G401.6 (cell line): ENCODE data around the gene TNRC18.
"Not testable (repeated sequence)": the region's sequence is repeated elsewhere in the genome, so short reads cannot be mapped to it uniquely, and the experiment has no call there.

Experiments
- FAIRE-seq: peaks from 2 replicates; lab custom pipeline; 2012; peaks lifted over from hg19 to GRCh38; lab: Jason Lieb, UNC

Gene TNRC18

DNA sequence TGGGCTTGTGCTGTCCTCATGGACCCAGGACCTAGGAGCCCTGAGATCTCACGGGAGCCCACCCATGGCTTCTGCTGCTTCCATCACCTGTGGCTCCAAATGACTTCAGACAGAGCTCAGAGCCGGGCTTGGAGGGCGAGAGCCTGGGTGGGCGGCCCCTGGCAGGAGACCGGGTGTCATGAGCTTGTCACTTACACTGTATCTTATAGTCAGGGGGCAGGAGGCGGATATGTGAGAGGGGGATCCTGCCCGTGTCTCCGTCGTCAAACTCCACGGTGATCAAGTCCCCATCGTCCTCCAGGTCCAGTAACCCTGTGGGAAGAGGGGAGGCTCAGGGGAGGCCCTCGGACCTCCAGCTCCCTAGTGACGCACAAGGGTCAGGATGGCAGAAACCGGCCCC is 107.9 kb downstream of the TNRC18 start:
- no peak for FAIRE-seq

DNA sequence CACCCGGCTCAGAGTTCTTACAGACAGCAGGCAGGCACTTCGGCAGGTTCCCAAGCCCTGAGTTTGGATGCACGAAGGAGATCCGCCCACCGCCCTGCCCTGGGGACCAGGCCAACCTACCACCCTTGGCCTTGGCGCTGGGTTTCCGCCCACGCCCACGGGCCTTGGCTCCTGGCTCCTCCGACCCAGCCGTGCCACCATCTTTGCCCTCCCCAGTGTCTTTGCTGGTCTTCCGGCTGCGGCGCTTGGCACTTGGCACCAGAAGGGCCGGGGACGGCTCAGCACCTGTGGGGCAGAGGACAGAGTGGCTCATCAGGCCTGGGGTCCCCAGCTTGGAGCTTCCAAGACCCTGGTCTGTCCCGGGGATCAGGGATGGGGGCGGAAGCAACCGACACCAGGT is 108.8 kb downstream of the TNRC18 start:
- FAIRE-seq = no peak

DNA sequence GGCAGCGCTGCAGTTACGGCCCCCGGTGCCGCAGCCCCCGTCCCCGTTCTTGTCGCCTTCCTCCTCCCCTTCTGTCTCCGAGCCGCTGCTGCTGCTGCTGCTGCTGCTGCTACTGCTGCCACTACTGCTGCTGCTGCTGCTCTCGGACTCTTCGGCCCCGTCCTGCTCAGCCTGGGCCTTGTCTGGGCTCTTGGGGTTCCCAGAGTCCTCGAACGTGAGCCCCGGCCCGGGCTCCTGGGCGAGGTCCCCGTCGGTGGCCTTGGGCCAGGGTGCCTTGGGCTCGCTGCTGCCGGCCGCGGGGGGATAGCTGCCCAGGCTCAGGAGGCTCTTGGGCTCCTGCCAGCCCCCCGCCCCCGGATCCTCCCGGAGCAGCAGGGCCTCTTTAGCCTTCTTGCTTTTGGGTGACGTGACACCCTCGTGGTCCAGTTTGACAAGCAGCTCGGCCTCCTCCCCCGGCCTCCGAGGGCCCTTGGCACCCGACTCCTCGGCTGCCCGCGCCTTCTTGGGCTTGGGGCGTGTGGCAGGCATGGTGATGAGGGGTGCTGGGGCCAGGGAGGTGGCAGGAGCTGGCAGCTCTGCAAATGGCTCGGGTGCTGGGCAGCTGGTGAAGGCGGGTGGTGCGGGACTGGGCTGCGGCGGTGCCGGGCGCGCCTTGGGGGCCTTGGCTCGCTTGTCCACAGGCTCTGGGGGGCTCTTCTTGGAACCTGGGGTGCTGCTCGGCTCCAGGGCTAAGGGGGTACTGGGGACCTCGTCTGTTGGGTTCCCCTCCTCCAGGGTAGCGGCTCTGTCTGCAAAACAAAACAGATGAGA is 110.4 kb downstream of the TNRC18 start:
- not testable (repeated sequence) for FAIRE-seq

DNA sequence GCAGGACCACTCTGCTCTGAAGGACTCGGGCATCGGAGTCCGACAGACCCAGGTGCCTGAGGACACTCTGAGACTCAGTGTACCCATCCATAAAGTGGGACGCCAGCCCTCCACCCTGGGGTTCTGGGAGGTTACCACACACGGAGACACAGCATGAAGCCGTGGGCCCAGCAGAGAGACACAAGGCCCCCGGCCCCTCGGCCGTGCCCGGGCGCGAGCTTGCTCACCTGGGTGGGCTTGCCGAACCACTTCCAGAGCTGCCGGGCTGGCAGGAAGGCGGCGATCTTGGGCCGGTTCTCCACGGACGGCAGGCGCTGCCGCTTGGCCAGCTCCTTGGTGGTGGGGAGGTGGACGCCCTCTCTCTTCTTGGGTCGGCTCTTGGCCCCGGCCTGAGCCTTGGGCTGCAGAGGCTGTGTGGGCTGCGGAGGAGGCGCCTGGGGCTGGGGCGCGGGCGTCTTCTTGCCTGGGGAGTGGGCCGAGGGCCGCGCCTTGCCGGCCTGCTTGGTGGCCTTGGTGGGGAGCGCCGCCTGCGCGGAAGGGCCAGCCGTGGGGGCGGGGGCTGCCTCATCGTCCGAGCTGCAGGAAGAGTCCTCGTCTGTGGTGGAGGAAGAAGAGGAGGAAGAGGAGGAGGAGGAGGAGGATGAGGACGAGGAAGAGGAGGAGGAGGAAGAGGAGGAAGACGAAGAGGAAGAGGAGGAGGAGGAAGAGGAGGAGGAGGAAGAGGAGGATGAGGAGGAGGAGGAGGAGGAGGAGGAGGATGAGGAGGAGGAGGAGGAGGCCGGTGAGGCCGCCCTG is 111.2 kb downstream of the TNRC18 start:
- not testable (repeated sequence) for FAIRE-seq

DNA sequence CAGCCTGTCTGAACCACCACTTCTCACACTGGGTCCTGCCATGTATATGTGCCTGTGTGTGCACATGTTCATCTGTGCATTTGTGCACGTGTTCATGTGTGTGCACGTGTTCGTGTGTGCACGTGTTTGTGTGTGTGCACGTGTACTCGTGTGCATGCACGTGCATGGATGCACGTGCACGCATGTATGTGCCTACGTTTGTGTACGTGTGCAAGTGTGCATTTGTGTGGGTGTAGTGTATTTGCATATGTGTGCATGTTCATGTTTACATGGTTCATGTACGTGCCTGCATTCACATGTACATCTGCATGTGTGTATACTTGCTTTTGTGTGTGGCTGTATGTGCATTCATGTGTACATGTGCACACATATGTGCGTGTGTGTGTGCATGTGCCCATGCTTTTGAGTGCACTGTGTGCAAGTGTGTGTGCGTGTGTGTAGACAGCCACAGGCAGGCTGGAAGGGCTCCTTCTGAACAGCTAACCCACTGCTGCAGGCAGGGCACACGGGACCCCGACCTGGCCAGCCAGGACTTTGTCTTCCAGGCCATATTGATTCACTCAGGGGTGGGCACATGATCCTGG is 112.7 kb downstream of the TNRC18 start:
- no peak for FAIRE-seq

DNA sequence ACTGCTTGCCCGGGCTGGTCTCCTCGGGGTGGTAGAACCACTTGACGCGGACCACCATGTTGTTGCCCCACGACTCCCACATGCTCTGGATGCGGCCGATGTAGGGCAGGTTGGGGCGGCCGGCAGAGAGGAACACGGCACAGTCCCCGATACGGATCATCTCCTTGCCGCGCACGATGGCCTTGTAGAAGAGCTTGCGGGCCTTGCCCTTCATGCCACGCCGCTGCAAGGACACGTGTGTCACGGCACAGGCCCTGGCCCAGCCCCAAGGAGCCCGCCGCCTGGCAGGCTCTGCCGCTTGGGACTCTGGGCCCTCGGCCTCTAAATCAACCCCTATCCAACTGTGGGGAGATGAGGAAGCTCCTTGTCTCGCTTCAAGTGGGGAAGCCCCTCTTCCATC is 114.5 kb downstream of the TNRC18 start:
- FAIRE-seq = no peak

DNA sequence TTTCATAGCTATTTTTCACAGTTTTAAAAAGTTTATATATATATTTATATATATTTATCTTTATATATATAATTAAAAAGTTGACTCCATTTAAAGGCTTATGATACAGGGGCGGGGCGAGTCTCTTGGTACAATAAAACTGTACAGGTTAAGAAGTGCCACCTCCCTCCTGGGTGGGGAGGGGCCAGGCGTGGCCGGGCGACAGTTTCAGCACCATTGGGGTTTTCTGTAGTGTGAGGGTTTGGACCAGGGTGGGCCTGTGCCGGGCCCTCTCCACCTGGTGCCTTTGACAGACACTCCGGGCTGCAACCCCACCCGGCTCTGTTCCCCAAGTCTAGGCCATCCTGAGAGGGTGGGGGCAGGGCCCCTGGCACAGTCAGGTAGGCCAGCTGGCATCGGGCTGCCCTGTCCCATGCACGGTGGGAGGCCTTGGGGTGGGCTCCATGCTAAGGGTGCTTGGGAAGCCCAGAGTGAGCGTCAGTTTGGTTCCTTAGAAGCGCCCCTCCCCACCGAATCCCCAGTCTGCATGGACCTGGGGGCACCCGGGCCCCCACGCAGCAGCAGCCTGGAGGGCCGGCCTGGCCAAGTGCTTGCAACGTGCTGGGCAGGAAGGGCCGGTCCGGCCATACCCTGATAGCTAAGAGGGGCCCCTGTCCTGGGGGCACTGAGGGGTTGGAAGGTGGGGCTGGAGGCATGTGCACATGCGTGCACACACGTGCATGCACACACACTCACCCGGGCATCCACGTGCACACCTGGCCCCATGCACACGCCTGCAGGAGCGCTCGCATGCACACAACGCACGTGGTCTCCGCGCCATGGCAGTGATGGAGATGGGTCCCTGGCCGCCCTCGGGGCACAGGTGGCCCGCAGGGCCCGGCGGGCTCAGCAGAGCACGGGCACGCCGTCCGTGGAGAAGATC is 116.2 kb downstream of the TNRC18 start:
- FAIRE-seq = not testable (repeated sequence)

DNA sequence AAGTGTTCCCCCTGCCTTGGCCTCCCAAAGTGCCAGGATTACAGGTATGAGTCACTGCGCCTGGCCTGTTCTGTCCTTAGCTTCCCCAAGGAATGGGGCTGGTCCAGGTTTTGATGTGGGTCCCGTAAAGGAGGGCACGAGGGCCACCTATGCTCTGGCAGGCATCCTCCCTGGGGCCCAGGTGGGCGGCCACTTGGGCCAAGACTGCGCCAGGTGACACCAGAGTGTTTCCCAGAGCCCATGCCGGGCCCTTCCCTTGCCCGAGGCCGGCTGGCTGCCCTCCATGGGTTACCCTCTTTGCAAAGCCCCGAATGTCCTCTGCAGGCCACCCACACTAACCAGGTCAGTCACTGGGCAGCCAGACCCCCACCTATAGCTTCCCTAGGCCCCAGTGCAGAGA is 118.6 kb downstream of the TNRC18 start:
- FAIRE-seq = not testable (repeated sequence)

DNA sequence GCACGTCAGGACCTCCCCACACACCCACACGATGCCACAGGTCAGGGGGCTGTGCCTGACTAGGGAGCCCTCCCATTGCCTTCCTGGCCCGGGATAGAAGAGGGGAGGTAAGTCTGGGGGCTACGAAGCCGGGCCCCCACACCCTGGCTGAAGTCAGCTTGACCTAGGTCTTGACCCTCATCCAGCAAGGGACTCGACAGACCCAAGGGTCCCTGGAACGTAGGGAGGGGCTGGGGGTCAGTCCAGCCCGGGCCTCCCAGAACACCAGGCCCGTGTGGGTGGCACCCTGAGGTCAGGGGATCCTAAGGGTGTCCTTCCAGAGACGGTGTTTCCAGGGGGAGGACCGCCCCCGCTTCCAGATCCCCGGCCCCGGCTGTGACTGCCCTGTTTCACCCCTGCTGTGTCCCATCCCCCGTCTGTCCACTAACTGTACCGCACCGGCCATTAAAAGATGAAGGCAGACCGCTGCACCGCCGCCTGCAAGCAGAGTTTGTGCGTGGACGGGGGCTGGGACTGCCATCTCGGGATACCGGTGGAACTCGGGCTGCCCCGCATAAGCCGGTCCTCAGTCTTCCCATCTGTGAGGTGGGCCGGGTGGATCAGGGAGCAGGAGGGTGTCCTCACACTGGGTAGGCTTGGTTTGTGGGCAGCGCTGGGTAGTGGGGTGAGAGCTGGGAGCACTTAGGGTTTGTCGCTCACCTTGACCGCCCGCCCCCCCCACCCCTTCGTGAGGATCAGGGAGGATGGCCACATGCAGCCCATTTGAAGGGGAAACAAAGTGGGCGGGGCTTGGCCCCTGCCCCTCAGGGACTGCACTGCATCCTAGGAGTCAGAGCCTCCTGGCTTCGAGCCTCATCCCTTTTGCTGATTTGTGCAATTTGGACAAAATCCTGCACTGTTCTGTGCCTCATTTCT is 119.8 kb downstream of the TNRC18 start:
- no peak for FAIRE-seq

DNA sequence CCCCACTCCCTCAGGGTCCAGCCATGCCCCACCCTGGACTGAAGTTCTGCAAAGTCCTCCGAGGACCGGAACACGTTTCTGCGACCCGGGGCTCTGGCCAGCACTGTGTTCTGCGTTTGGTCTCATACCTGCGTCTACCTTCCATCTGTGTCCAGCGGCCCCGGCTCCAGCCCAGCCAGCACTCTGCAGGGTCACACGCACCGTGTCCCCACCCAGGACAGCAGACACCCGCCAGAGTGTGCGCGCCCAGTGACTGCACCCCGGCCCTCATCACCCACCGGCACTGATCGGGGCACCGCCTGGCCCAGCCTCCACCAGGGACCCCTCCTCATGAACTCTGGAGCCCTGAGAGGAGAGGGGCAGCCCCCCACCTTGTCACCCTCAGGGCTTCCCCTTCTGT is 120.6 kb downstream of the TNRC18 start:
- no peak for FAIRE-seq

DNA sequence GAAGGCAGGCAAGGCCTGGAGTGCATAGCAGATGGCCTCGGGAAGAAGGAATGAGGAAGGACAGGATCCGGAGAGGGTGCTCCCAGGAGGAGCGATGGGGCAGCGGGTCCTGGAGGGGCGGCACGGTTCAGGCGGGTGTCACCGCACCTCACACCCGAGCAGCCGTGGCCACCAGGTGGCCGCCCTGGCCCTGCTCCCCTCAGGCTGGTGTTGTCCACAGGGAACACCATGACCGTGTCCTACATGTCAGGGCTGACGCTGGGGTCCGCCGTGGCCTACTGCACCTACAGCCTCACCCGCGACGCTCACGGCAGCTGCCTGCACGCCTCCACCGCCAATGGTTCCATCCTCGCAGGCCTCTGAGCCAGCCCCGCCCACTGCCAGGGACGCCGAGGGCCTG is 121.1 kb downstream of the TNRC18 start:
- FAIRE-seq = no peak

DNA sequence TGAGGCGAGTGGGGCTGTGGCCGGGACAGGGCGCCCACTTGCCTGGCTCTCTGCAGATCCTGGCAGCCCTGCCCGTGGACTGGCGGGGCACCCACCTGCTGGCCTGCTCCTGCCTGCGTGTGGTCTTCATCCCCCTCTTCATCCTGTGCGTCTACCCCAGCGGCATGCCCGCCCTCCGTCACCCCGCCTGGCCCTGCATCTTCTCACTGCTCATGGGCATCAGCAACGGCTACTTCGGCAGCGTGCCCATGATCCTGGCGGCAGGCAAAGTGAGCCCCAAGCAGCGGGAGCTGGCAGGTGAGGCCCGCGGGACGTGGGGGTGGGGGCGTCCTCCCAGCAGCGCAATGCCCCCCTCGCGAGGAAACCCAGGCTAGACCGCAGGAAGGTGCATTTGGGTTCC is 123.3 kb downstream of the TNRC18 start:
- FAIRE-seq = no peak

DNA sequence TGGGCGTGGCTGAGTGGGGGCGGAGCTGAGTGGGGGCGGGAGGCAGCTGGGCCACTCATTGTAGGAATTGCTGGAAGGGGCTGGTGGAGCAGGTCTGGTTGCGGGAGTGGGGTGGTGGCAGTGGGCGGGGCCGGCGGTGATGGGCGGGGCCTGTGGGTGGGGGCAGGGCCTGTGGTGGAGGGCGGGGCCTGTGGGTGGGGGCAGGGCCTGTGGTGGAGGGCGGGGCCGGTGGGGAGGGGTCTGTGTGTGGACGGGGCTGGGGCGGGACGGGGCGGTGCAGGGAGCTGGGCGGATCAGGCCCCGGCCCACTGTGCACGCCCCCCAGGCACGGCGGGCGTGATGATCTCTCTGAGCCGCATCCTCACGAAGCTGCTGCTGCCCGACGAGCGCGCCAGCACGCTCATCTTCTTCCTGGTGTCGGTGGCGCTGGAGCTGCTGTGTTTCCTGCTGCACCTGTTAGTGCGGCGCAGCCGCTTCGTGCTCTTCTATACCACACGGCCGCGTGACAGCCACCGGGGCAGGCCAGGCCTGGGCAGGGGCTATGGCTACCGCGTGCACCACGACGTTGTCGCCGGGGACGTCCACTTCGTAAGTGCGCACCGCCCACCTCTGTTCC is 126.9 kb downstream of the TNRC18 start:
- no peak for FAIRE-seq

DNA sequence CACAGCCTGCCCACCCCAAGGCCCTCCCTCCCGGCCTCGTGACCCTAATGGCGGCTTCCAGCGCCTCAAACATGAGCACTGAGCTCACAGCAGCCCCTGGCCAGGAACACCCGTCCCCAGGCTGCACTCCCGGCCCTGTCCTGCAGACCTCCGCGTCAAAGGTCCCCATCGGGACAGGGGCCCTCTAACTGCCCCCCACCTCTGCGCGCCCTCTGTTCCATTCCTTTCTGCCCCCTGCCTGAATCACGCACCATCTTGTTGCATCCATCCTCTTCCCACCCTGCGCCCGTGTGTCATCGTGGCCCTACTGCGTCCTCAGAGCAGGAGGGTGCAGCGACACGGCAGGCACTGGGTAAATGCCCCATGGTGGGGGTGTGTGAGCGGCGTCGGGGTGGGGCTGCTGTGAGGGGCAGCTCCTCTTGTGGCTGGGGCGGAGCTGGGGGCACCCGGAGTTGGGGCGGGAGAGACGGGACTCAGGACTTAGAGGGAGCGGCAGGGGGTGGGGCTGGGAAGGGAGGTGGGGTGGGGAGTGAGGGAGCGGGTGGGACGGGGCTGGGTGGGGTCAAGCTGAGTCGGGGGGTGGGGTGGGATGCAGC is 127.5 kb downstream of the TNRC18 start:
- no peak for FAIRE-seq

DNA sequence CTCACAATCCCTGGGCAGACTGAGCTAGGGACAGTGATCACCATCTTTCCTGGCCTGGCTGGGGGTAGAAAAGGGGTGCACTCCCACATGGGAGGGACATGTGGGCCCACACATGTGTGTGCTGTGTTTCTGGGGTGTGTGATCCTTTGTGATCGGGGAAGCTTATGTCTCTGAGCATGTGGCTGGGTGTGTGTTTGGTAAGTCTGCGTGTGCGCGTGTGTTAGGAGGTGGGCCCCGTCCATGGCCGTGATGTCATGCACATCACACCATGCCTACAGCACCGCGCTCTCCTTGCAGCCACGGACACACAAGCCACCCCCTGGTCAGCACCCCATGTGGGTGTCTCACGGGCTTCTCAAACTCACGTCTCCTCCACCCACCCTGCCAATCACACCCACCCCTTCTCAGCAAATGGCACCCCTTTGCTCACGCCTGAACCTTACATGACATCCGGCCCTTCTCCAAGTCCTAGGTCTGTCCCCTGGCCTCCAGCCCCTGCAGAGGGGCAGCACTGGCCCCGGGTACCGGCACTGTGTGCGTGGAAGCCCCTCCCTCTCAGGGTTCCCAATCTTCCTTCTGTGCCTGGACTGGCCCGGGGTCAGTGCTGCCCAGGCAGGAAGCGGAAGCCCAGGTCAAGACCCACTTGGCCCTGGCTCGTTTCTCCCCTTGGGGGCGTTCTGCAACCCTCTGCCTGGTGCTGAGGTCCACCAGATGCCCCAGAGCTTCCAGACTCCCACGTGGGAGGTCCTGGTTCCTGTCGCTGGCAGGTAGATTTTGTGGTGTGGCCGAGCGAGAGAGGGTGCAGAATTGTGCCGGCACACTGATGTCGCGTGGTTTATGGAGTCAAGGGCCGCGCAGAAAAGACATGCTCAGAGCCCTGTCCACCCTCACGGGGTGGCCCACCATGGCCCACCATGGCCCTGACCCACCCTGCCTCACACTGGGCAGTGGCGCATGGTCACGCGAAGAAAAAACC is 128.3 kb downstream of the TNRC18 start:
- FAIRE-seq = no peak

DNA sequence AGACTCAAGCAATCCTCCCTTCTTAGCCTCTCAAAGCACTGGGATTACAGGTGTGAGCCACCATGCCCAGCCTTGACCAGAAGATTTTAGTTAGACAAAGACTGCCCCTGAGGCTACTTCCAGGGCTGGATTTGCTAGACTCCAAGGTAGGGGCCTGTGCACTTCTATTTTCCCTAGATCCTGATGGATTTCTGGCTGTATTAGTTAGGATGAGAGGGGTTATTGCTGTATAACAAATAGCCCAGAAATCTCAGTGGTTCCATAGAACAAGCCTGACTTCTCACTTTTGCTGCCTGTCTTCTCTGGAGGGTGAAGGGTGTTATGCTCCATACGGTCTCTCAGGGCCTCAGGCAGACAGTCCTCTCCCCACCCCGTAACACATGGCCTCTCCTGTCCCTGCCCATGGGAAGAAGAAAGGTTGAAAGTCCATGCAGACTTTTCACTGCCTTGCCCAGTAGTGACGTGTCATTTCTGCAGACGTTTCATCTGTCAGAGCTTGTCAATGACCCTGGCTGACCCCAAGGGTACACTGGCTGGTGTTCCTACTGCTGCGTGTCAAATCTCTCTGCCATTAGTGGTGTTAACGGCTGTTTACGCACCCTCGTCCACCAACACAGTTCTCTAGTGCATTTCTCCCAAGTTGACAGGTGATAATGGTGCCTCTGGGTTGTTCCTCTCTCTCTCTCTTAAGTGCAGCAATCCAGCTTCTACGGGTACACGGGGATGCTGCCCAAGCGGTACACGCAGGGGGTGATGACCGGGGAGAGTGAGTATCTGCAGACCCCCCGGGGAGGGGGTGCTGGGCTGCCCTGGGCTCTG is 129.3 kb downstream of the TNRC18 start:
- FAIRE-seq = no peak

DNA sequence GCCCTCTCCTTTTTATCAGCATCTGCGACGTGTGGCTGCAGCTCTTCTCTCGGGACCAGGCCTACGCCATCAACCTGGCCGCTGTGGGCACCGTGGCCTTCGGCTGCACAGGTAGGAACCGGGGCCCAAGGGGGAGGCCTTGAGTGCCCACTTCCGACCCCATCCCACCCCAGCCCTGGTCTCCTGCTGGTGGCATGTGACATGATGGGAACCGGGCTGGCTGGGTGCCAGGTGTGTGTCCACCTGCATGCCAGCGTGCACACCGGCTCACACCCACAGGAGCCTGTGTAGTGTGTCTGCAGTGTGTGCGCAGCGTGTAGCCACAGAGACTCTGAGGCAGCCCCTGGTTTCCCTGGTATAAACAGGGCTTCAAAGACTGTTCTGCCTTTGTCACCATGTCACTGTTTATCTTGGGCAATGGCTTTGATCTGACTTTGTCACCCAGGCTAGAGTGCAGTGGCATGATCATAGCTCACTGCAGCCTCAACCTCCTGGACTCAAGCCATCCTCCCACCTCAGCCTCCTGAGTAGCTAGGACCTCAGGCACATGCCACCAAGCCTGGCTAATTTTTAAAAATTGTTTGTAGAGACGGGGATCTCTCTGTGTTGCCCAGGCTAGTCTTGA is 131.8 kb downstream of the TNRC18 start:
- not testable (repeated sequence) for FAIRE-seq

DNA sequence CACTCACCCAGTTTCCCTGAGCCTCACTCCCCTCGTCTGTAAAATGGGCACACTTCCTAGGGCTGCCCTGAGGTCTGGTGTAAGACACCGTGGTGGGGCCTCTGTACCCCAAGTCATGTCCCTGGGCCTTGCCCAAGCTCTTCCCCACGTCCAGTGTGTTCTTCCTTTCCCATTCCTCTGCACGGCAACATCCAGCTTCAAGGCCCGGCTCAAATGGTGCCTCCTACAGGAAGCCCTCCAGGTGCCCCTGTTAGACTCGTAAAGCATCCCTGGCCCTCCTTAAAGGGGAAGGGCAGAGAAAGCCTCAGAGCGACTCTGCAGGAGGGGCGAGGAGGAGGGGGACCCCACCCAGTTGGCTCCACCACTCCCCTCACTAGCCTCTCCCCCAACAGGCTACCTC is 132.3 kb downstream of the TNRC18 start:
- FAIRE-seq = no peak
